GM12891 (cell line): Measurements from ENCODE around the gene KLC4.

Experiments
- PAX5 ChIP-seq: IDR thresholded peaks from 2 replicates; pipeline ENCODE4 v1.6.1; 2011; ENCODE audit warnings: low read length, moderate library complexity, mild to moderate bottlenecking; ENCODE audit not compliant: insufficient read depth, severe bottlenecking
- POLR2A ChIP-seq: IDR thresholded peaks from 2 replicates; pipeline ENCODE4 v1.6.1; 2011; ENCODE audit warnings: low read depth, low read length, control low read depth
- POLR2AphosphoS5 ChIP-seq: IDR thresholded peaks from 2 replicates; pipeline ENCODE4 v1.6.1; 2011; ENCODE audit warnings: low read depth, low read length, control low read depth
- POU2F2 ChIP-seq: IDR thresholded peaks from 2 replicates; pipeline ENCODE4 v1.6.1; 2011; ENCODE audit warnings: low read depth, mild to moderate bottlenecking, control low read depth, low read length, moderate library complexity
- SPI1 ChIP-seq: IDR thresholded peaks from 2 replicates; pipeline ENCODE4 v1.6.1; 2011; ENCODE audit warnings: low read depth, low read length, control low read depth
- TAF1 ChIP-seq: IDR thresholded peaks from 2 replicates; pipeline ENCODE4 v1.6.1; 2011; ENCODE audit warnings: low read depth, low read length, control low read depth

GRCh38 chr6:43012364-43012763 is 47.1 kb upstream of the KLC4 start:
- no peak for TF ChIP-seq POLR2A
- no peak for TF ChIP-seq POLR2AphosphoS5
- no peak for TF ChIP-seq TAF1
- no peak for TF ChIP-seq POU2F2
- no peak for TF ChIP-seq SPI1
- no peak for TF ChIP-seq PAX5
